Endothelial cell of umbilical vein (primary cell): ENCODE data around the gene CLDN14. TPM values are rescaled to one million over a fixed set of nuclear protein-coding genes. Genes with fewer than 3 reads are reported as not detected.

Source experiments
- BruUV-seq: library from RNA; stranded (reverse); fragments of 400-500 nt; replicated peaks from 2 replicates; lab custom pipeline; 2021; lab: Mats Ljungman, UMichigan
- CTCF ChIA-PET: fragments of 300-600, 350-600 bp; sonication (Branson Sonifier 250); formaldehyde crosslinking; loops from one replicate; lab custom pipeline; 2021; ENCODE audit warnings: antibody characterized with exemption, inconsistent platforms; lab: Charles Lee
- POLR2A ChIA-PET: fragments of 300-600, 350-600 bp; sonication (Branson Sonifier 250); formaldehyde crosslinking; loops from one replicate; lab custom pipeline; 2021; ENCODE audit warnings: antibody characterized with exemption, inconsistent platforms; lab: Charles Lee
- DNase-seq: peaks from one replicate; pipeline ENCODE4 v3.0.0-alpha.2; 2011; ENCODE audit warnings: low read depth, low spot score
- FAIRE-seq: peaks from 2 replicates; lab custom pipeline; 2011; peaks lifted over from hg19 to GRCh38; lab: Jason Lieb, UNC
- H2AFZ ChIP-seq: 2 replicates; pipeline ENCODE4 v1.6.0; 2012; ENCODE audit warnings: low read depth, low read length, control low read depth, inconsistent platforms
- H3K27ac ChIP-seq: 2 replicates; pipeline ENCODE4 v1.5.1; 2011; ENCODE audit warnings: low read depth, mild to moderate bottlenecking, control low read depth, low read length, moderate library complexity; ENCODE audit not compliant: insufficient read depth
- H3K27me3 ChIP-seq, 2 experiments: 2 replicates each; pipeline versions ENCODE4 v1.6.0 to v1.6.1; 2011; ENCODE audit warnings: low read length in 2 of 2, mixed read lengths in 1 of 2; ENCODE audit not compliant: control insufficient read depth in 2 of 2, insufficient read depth in 2 of 2
- H3K36me3 ChIP-seq, 2 experiments: 2 replicates in 1 of 2; 3 replicates in 1 of 2; pipeline ENCODE4 v1.5.1; 2011; ENCODE audit warnings: low read length in 2 of 2, mild to moderate bottlenecking in 1 of 2, moderate library complexity in 1 of 2; ENCODE audit not compliant: control insufficient read depth in 2 of 2, insufficient read depth in 2 of 2; ENCODE audit errors: extremely low read depth in 1 of 2
- H3K4me1 ChIP-seq: 3 replicates; pipeline ENCODE4 v1.5.1; 2011; ENCODE audit warnings: mild to moderate bottlenecking, low read length; ENCODE audit not compliant: control insufficient read depth, insufficient read depth; ENCODE audit errors: extremely low read depth
- H3K4me2 ChIP-seq: 2 replicates; pipeline ENCODE4 v1.6.1; 2011; ENCODE audit warnings: low read length, control low read depth, mixed read lengths; ENCODE audit not compliant: insufficient read depth
- H3K4me3 ChIP-seq, 3 experiments: fragments of 200-600 bp in 1 of 3; sonication (generic), shearing (Covaris generic) in 1 of 3; replicated peaks in 1 of 3; 2 replicates each; pipeline ENCODE4 v1.5.1; 2011 to 2016; ENCODE audit warnings: control low read depth in 3 of 3, low read length in 3 of 3, mild to moderate bottlenecking in 2 of 3, inconsistent platforms in 1 of 3, low read depth in 1 of 3, moderate library complexity in 1 of 3; ENCODE audit not compliant: insufficient read depth in 1 of 3
- H3K79me2 ChIP-seq: 2 replicates; pipeline ENCODE4 v1.6.0; 2012; ENCODE audit warnings: low read length, inconsistent platforms; ENCODE audit not compliant: control insufficient read depth, insufficient read depth
- H3K9ac ChIP-seq: replicated peaks from 2 replicates; pipeline ENCODE3; 2011; ENCODE audit warnings: low read length, control low read depth; ENCODE audit not compliant: insufficient read depth; ENCODE audit errors: extremely low read depth
- H3K9me1 ChIP-seq: replicated peaks from 3 replicates; pipeline ENCODE4 v1.6.0; 2011; ENCODE audit warnings: mild to moderate bottlenecking, low read length; ENCODE audit not compliant: control insufficient read depth, insufficient read depth; ENCODE audit errors: extremely low read depth
- H3K9me3 ChIP-seq: replicated peaks from 2 replicates; pipeline ENCODE4 v1.5.1; 2012; ENCODE audit warnings: low read length, inconsistent platforms; ENCODE audit not compliant: control insufficient read depth, insufficient read depth
- H4K20me1 ChIP-seq: replicated peaks from 2 replicates; pipeline ENCODE3; 2011; ENCODE audit warnings: mild to moderate bottlenecking, low read length; ENCODE audit not compliant: control insufficient read depth, insufficient read depth; ENCODE audit errors: extremely low read depth
- CTCF ChIP-seq, 2 donors: IDR thresholded peaks; 1 replicate in 1 of 2; 2 replicates in 1 of 2; pipeline ENCODE4 v1.5.1; 2011; ENCODE audit warnings: low read length in 2 of 2, mild to moderate bottlenecking in 2 of 2, moderate library complexity in 2 of 2, control low read depth in 1 of 2, inconsistent platforms in 1 of 2, low read depth in 1 of 2; ENCODE audit not compliant: insufficient read depth in 1 of 2; ENCODE audit errors: extremely low read depth in 1 of 2
- EZH2 ChIP-seq: IDR thresholded peaks from 2 replicates; pipeline ENCODE4 v1.6.1; 2012; ENCODE audit warnings: borderline replicate concordance, low read depth, mild to moderate bottlenecking, moderate library complexity, low read length, inconsistent platforms; ENCODE audit not compliant: severe bottlenecking
- FOS ChIP-seq: IDR thresholded peaks from 2 replicates; pipeline ENCODE4 v1.6.1; 2011; ENCODE audit warnings: mild to moderate bottlenecking, low read length, moderate library complexity, borderline replicate concordance; ENCODE audit not compliant: insufficient read depth
- GATA2 ChIP-seq: IDR thresholded peaks from 2 replicates; pipeline ENCODE4 v1.7.0; 2011; ENCODE audit warnings: low read depth, mild to moderate bottlenecking, moderate library complexity, mixed read lengths, low read length; ENCODE audit not compliant: insufficient read length, insufficient read depth
- JUN ChIP-seq: IDR thresholded peaks from 2 replicates; pipeline ENCODE4 v1.6.1; 2011; ENCODE audit warnings: borderline replicate concordance, low read depth; ENCODE audit not compliant: insufficient read length, insufficient read depth
- MAX ChIP-seq: IDR thresholded peaks from 2 replicates; pipeline ENCODE4 v1.6.1; 2011; ENCODE audit not compliant: insufficient read depth, insufficient read length
- MYC ChIP-seq: IDR thresholded peaks from one replicate; pipeline ENCODE4 v1.6.1; 2011; ENCODE audit warnings: mild to moderate bottlenecking, low read depth, low read length
- POLR2A ChIP-seq: IDR thresholded peaks from 2 replicates; pipeline ENCODE4 v1.6.1; 2012; ENCODE audit warnings: low read depth, mild to moderate bottlenecking, control low read depth, low read length
- POLR2AphosphoS5 ChIP-seq: IDR thresholded peaks from 2 replicates; pipeline ENCODE4 v1.6.1; 2012; ENCODE audit warnings: low read depth, mild to moderate bottlenecking, control low read depth, low read length, moderate library complexity; ENCODE audit not compliant: insufficient read depth
- dilution Hi-C: fragments of 300-500 bp; cut with MboI; formaldehyde crosslinking; loops from one replicate; pipeline ENCODE4 v1.15.0; 2019; ENCODE audit warnings: low sequenced_read_pairs; ENCODE audit not compliant: extremely low pct_ligation_motif_present
- intact Hi-C: fragments of 100-400 bp; cut with micrococcal nuclease; formaldehyde crosslinking; loops from one replicate; pipeline ENCODE4 v1.10.0; 2022
- polyA plus RNA-seq, 4 experiments: library from polyadenylated mRNA; depleted of rRNA in 3 of 4; stranded (reverse) in 3 of 4; unstranded in 1 of 4; fragments of >200 nt; gene quantifications; 2 replicates each; pipeline versions ENCODE4 v1.2.1 to v1.2.3, GENCODE V29; 2011 to 2012; ENCODE audit warnings: missing spikeins in 1 of 4
- total RNA-seq: library from RNA; stranded (reverse); gene quantifications from 2 replicates; pipeline ENCODE4 v1.2.3, GENCODE V29; 2021

Gene CLDN14
- total and polyA plus RNA-seq, 2 donors (not counting 3 experiments of a cell fraction or from before 2014, with no cell fraction given), result 1.0 to 2.5 TPM

GRCh38 chr21:36463204-36463603 lies 16.7 kb downstream of the CLDN14 start:
- H3K27me3 ChIP-seq, result no peaks in the 10 kb centered on the region
- intact Hi-C loops (no loop called here), dilution Hi-C loops (no loop called here)
- H4K20me1 ChIP-seq, result no peaks in the 10 kb centered on the region
- H3K4me1 ChIP-seq, result peaks cover 23% of the 10 kb centered on the region
- H3K27ac ChIP-seq, result no peak overlapping the region
- no peaks in the 10 kb centered on the region for H3K9me3 ChIP-seq
- H3K79me2 ChIP-seq, result peaks cover 49% of the 10 kb centered on the region
- no peak overlapping the region for H3K4me2 ChIP-seq
- TF ChIP-seq FOS (no peak), EZH2 (no peak), MYC (no peak), JUN (no peak), POLR2A (no peak), MAX (no peak), CTCF (IDR thresholded peaks at IDR 0.05; ENCODE audit: extremely low read depth in 1 of 2, insufficient read depth in 1 of 2, low read depth in 1 of 2, low read length in 2 of 2) (no peak), GATA2 (no peak), POLR2AphosphoS5 (no peak)
- no peaks in the 10 kb centered on the region for H3K9me1 ChIP-seq
- H3K4me3 ChIP-seq, result no peak overlapping the region
- DNase-seq, result no peak
- CTCF ChIA-PET, result interaction anchor here (1.1 to 1.5 kb wide), 2 partner anchors 15 to 41 kb away, joined by 3 to 4 read pairs; no protein-coding TSS in a partner anchor
- no TSS peak for BruUV-seq
- POLR2A ChIA-PET, result no interaction called here
- no peak for FAIRE-seq
- H3K9ac ChIP-seq, result no peak overlapping the region
- peaks cover 0 to 7% of the 10 kb centered on the region in 2 experiments for H3K36me3 ChIP-seq
- H2AFZ ChIP-seq, result no peak overlapping the region
